GM21526 (cell line): ENCODE results near the gene VSIG10L.

Experiments
- ATAC-seq: cut with Tn5 transposase; IDR thresholded peaks from one replicate; pipeline ENCODE4 v1.9.1; 2021; ENCODE audit warnings: moderate library complexity; ENCODE audit not compliant: unreplicated experiment, low FRiP score

Gene VSIG10L

GRCh38 chr19:51365965-51366388 is 24.0 kb upstream of the VSIG10L start, which contains the start of gene ETFB:
Gene ETFB (minus strand): TSS chr19:51366388. CDS start chr19:51366326, 62 bp downstream.
- ATAC-seq = no peak

GRCh38 chr19:51365211-51365964 is 23.4 kb upstream of the VSIG10L start:
- no peak for ATAC-seq

GRCh38 chr19:51364200-51365106 is 22.5 kb upstream of the VSIG10L start:
- no peak for ATAC-seq

DNA sequence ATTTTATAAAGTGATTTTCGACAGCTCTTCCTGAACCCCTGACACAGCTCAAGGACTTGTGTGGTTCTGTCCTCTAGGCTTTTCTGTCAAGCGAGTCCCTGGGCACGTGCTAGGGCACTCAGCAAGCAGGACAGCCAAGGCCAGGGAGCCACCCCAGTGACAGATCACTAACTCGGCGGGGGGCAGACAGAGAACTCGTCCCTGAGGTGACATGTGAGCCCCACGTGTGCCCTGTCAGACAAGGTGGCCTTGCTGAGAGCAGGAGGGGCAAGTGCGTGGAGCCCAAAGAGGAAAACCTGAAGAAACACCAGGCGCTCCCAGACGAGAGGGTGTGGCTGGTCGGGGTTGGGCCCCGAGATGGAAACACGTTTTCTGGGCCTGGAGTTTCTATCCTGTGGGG is 19.3 kb upstream of the VSIG10L start:
- no peak for ATAC-seq

DNA sequence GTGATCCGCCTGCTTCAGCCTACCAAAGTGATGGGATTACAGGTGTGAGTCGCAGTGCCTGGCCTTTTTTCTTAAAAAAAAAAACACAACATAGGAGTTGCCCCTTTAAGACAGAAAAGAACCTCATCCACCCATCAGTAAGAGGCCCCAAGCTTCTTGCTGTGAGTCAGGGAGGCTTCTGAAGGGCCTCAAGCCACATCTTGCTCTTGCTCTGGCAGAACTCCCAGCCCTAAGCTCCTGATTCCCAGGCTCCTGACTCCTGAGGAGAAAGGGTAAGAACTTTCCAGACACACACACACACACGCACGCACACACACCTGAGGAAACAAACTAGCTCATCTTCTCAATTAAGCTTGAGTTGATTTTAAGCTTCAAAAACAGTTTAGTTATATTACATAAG is 17.4 kb upstream of the VSIG10L start:
- no peak for ATAC-seq

- no peak for ATAC-seq
These were observed 16.0 kb upstream of the VSIG10L start for GRCh38 chr19:51357952-51358351.

GRCh38 chr19:51356159-51356801 is 14.3 kb upstream of the VSIG10L start:
- ATAC-seq = no peak

GRCh38 chr19:51354742-51355148 is 12.8 kb upstream of the VSIG10L start:
- no peak for ATAC-seq

DNA sequence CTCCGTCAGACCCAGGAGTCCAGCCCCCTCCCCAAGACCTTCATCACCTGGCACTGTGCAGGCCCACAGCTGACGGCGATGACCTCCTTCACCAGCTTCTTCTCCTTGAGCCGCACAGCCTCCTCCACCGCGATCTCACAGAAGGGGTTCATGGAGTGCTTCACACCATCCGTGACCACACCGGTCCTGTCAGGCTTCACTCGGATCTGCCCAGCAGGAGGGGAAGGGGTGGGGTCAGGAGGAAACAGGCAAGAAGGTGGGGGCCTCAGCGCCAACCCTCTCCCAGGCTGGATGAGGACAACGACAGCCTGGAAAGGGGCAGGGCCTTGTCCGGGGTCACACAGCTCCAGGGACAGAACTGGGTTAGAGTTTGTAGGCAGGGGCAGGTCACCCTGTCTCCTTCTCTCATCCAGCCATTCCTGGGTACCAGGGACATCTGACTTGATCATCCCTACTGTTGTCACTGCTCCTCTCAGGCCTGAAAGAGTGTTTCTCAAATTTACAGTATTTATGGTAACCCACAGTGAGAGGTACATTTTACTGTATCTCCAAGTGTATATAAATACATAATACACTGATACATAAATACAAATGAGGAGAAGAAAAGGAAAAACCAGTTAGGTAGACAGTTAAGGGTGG is 12.3 kb upstream of the VSIG10L start:
- no peak for ATAC-seq

DNA sequence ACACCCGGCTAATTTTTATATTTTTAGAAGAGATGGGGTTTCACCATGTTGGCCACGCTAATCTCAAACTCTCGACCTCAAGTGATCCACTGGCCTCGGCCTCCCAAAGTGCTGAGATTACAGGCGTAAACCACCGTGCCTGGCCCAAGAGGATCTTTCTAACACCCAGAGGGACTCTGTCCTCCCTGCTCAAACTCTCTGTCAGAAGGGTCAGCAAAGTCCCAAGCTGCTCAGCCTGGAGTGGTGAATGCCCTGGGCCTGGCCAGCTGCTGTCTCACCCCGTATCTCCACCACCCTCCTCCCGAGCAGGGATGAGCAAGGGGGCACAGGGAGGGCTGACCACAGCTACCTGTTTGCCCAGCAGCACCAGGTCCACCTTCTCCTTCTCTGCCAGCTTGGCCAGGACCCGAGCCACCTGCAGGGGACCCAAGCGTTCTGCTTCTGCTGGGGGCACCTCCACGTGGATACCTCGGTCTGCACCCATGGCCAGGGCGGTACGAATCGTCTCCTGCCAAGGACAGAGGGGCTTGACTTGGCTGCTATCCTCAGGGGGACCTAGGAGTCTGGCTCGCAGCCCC is 10.9 kb upstream of the VSIG10L start:
- no peak for ATAC-seq

DNA sequence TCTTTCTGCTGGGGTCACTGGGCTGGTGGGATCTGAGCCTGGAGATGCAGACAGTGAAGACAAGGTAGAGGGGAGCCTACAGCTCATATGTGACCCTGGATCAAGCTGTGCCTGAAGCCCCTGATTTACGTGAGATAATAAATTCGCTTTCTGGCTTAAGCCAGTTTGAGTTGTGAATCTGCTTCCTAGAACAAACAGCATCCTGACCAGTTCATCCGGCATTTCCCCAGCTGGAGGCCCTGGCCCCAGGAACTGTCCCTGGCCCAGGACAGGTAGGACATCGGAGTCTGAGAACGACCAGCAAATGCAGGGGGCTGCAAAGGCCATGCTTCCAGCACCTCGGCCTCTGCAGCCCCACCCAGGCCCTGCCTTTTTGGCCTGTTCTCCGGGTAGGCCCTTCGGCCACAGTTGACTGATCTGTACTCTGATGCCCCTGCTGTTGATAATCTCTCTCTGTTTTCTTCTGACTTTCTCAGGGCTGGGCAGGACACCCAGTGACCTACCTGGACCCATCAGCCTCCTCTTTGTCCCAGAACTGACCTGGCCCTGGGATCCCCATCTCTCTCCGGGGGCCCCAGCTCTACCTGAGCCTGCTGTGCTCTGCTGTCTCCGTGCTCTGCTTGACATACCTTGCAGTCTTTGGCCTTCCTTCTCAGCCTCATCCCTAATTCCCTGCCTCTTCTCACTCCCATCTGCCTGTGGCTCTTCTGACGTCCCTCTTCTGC is 9.5 kb upstream of the VSIG10L start:
- no peak for ATAC-seq

GRCh38 chr19:51347209-51347928 is 5.4 kb upstream of the VSIG10L start:
- no peak for ATAC-seq

DNA sequence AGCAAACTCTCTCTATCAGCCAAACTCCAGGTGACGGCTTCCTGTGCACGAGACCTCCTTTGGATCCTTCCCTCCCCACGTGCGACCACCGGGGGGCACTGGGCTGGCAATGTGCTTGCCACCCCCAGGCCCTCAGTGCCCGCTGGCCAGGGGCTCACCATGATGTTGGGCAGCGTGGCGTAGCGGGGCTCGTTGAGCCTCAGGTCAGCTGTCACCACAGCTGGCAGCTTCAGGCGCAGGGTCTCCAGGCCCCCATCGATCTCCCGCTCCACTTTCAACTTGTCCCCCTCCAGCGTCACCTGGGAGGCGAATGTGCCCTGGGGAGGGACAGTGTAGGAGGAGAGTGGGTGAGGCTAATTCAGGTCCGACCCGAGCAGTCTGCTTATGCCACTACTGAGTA is 4.8 kb upstream of the VSIG10L start:
- ATAC-seq = no peak

DNA sequence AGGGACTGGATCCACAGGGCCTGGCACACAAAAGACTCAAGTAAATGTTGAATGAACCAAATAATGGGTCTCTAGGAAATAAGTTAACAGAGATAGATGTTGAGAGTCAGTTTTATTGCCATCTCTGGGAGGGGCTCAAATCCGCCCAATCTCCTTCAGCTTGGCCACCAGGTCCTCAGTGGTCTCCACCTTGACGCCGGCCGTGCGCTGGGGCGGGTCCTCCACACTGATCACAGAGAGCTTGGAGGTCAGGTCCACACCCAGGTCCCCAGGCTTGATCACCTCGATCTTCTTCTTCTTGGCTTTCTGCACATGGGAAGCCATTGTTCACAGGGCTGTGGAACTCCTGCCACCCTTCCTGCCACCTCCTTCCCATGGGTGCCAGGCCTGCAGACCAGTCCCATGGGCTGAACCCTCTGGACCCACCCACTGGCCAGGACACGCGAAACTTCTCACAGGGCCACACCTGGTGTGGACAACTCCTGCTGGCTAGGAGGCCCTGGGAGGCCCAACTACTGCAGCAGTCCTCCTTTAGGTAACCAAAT is 3.2 kb upstream of the VSIG10L start:
- no peak for ATAC-seq

- no peak for ATAC-seq
These were observed 961 bp upstream of the VSIG10L start for GRCh38 chr19:51342631-51343569.

GRCh38 chr19:51341066-51341465 is 873 bp downstream of the VSIG10L start:
- ATAC-seq = no peak
